GM20000 (cell line): Measurements from ENCODE around the gene ANO9.

Source experiments
- DNase-seq: peaks from one replicate; pipeline ENCODE4 v3.0.0; 2012; ENCODE audit warnings: low spot score
- TF ChIP-seq, protein P1 (sequence below): IDR thresholded peaks from 2 replicates; pipeline ENCODE4 v1.5.1; 2012; ENCODE audit warnings: mild to moderate bottlenecking, control low read depth; ENCODE audit errors: extremely low read depth, missing control alignments

ANO9 gene

DNA sequence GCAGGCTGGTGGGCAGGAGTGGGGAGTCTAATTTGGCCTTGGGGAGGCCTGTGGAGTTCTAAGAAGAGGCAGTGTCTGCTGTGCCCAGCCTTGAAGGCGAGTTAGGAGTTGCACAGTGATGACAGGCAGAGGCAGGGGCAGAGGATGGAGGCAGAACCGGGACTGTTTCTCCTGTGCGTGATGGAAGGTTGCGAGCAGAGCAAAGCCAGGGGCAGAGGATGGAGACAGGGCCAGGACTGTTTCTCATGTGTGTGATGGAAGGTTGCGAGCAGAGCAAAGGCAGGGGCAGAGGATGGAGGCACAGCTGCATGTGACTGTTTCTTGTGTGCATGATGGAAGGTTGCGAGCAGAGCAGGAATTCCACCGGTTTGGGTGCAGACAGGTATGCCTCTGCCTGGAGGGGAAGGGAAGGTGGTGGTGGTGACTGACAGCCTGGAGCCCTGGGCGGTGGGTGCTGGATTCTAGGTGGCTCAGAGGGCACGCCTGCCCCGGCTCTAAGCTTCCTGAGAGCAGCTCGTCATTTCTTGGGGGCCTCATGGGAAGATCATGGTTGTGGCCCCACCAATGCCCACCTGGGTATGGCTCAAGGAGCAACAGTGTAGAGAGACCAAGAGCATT is 63.8 kb downstream of the ANO9 start:
- no peak for DNase-seq
- TF ChIP-seq, protein P1, sequence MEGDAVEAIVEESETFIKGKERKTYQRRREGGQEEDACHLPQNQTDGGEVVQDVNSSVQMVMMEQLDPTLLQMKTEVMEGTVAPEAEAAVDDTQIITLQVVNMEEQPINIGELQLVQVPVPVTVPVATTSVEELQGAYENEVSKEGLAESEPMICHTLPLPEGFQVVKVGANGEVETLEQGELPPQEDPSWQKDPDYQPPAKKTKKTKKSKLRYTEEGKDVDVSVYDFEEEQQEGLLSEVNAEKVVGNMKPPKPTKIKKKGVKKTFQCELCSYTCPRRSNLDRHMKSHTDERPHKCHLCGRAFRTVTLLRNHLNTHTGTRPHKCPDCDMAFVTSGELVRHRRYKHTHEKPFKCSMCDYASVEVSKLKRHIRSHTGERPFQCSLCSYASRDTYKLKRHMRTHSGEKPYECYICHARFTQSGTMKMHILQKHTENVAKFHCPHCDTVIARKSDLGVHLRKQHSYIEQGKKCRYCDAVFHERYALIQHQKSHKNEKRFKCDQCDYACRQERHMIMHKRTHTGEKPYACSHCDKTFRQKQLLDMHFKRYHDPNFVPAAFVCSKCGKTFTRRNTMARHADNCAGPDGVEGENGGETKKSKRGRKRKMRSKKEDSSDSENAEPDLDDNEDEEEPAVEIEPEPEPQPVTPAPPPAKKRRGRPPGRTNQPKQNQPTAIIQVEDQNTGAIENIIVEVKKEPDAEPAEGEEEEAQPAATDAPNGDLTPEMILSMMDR = no peak

DNA sequence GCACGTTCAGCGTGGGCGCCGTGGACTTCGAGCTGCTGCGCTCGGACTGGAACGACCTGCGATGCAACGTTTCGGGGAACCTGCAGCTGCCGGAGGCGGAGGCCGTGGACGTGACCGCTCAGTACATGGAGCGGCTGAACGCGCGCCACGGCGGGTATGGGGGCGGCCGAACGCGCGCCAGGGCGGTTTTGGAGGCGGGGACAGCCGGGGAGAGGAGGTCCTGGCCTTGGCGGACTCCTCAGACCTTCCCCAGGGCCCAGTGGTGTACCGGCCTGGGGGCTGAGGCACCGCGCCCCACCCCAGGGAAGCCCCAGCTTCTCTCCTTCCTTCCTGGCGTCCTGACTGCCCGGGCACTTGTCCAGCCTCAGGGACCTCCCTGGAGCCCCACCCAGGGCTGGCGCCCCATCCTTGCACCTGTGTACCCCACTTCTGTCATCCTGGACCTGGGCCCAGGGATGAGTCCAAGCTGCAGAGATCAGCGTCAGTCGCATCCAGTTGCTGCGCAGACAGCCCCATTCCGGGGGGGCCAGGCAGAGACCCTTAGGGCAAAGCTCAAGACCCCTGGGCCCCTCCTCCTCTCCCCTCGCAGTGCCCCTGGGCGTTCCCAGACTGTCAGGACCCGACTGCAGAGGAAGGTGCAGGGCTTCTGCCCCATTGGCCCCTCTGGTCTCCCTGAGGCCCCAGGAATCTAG is 64.5 kb downstream of the ANO9 start:
- TF ChIP-seq, protein P1 = no peak
- no peak for DNase-seq

GRCh38 chr11:376531-377173 is 65.2 kb downstream of the ANO9 start:
- DNase-seq = no peak
- TF ChIP-seq, protein P1 = no peak

GRCh38 chr11:375065-376025 is 66.5 kb downstream of the ANO9 start:
- TF ChIP-seq, protein P1 = no peak
- no peak for DNase-seq

DNA sequence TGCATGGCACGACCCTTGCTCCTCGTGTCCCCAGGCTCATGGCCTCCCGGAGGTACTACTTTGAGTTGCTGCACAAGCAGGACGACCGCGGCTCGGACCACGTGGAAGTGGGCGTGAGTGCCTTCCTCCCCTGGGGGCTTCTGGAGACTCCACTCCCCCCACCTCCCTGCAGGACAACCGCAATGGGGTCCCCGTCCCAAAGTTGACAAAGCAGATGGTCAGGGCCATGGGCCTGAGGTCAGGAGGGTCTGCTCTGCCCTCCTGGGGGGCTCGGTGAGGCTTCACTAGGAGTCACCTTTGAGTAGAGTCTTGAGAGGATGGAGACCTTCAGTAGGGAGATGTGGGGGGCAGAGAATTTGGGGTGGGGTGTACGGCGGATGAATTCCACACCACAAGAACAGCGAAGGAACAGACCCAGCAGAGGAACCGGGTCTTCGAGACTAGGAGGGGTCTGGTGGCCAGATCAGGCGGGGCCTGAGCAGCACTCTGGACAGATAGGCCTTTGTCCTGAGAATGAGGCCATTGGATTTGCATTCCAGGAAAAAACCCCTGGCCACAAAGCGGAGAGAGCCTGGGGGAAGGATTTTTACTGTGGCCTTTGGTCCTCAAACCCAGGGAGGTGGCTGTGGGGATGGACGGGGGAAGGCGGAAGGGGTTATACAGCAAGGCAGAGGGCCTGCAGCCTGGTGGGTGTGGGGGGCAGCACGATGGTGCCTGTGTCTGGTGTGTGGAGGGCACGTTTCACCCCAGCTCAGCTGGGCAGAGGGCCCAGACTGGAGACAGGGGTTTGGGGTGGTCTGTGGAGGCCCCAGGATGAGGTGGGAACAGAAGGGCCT is 67.9 kb downstream of the ANO9 start:
- TF ChIP-seq, protein P1 = no peak
- no peak for DNase-seq

DNA sequence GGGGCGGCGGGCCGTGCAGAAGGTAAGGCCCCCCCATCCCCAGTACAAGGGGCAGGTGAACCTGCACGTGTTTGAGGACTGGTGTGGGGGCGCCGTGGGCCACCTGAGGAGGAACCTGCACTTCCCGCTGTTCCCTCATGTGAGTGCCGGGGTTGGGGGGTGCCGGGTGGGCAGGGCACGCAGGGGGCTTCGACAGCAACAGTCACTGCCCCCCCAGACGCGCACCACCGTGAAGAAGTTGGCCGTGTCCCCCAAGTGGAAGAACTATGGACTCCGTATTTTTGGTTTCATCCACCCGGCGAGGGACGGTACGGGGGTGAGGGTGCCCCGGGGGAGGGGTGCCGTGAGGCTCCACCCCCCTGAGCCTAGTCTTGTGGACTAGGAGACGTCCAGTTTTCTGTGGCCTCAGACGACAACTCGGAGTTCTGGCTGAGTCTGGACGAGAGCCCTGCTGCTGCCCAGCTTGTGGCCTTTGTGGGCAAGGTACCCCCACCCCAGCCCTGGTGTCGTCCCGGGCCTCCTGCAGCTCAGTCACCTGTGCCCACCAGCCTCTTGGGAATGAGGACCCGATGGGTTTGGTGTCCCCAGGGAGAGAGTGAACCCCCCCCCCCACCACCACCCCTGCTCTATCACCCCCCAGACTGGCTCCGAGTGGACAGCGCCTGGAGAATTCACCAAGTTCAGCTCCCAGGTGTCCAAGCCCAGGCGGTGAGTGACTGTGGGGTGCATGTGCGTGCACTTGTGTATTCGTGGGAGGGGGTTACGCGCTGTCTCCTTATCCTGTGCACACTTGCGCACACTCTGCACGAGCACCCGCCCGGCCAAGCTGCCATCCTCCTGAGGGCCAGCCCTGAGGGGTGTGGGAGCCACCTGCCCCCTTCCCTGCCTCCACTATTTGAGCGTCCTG is 68.7 kb downstream of the ANO9 start:
- TF ChIP-seq, protein P1 = no peak
- no peak for DNase-seq
